IMR-90 (cell line): ENCODE results near the gene ANK2. TPM values are rescaled to one million over a fixed set of nuclear protein-coding genes. Genes with fewer than 3 reads are reported as not detected.

ENCODE experiments used
- ATAC-seq: fragments of 200-7000 bp; cut with Tn5 transposase; 2 replicates; pipeline ENCODE4 v1.9.1; 2020; ENCODE audit warnings: low read depth, mild to moderate bottlenecking, moderate library complexity
- BruUV-seq: library from RNA; stranded (reverse); fragments of 400-500 nt; replicated peaks from 2 replicates; lab custom pipeline; 2021; lab: Mats Ljungman, UMichigan
- CTCF ChIA-PET: fragments of 300-600 bp; formaldehyde crosslinking; extraction: SDS; loops from one replicate; lab custom pipeline; 2021; ENCODE audit warnings: antibody characterized with exemption; lab: Yijun Ruan, JAX
- POLR2A ChIA-PET: fragments of 300-600 bp; sonication (Branson Sonifier 250); formaldehyde crosslinking; loops from one replicate; lab custom pipeline; 2022; ENCODE audit warnings: antibody characterized with exemption; ENCODE audit not compliant: unreplicated experiment; lab: Charles Lee
- DNase-seq: peaks from one replicate; pipeline ENCODE4 v3.0.0; 2013
- H2AFZ ChIP-seq: replicated peaks from 2 replicates; pipeline ENCODE3; 2013; ENCODE audit warnings: low read length, mild to moderate bottlenecking; ENCODE audit not compliant: poor library complexity
- H2AK5ac ChIP-seq: 2 replicates; pipeline ENCODE4 v1.6.1; 2013; ENCODE audit warnings: low read depth, low read length, inconsistent platforms
- H2AK9ac ChIP-seq: replicated peaks from 2 replicates; pipeline ENCODE3; 2013; ENCODE audit warnings: mild to moderate bottlenecking, low read depth, low read length, moderate library complexity; ENCODE audit not compliant: poor library complexity
- H2BK120ac ChIP-seq: 2 replicates; pipeline ENCODE4 v1.6.1; 2013; ENCODE audit warnings: low read depth, low read length, inconsistent platforms
- H2BK15ac ChIP-seq: 3 replicates; pipeline ENCODE4 v1.6.1; 2013; ENCODE audit warnings: low read depth, low read length, inconsistent platforms
- H2BK20ac ChIP-seq: 2 replicates; pipeline ENCODE4 v1.6.1; 2013; ENCODE audit warnings: low read depth, mild to moderate bottlenecking, inconsistent platforms, low read length, moderate library complexity
- H2BK5ac ChIP-seq: 2 replicates; pipeline ENCODE4 v1.6.1; 2013; ENCODE audit warnings: mild to moderate bottlenecking, low read depth, low read length, inconsistent platforms; ENCODE audit not compliant: poor library complexity, severe bottlenecking
- H3K14ac ChIP-seq: replicated peaks from 2 replicates; pipeline ENCODE4 v1.6.1; 2013; ENCODE audit warnings: low read depth, low read length, inconsistent platforms
- H3K18ac ChIP-seq: 2 replicates; pipeline ENCODE4 v1.6.1; 2013; ENCODE audit warnings: low read depth, low read length, control low read depth
- H3K23ac ChIP-seq: 2 replicates; pipeline ENCODE4 v1.6.1; 2013; ENCODE audit warnings: low read depth, low read length, inconsistent platforms
- H3K27ac ChIP-seq: 2 replicates; pipeline ENCODE4 v1.5.1; 2013; ENCODE audit warnings: mild to moderate bottlenecking, control low read depth, low read length; ENCODE audit not compliant: insufficient read depth
- H3K27me3 ChIP-seq: 2 replicates; pipeline ENCODE4 v1.6.1; 2013; ENCODE audit warnings: low read length; ENCODE audit not compliant: control insufficient read depth, insufficient read depth
- H3K36me3 ChIP-seq: 2 replicates; pipeline ENCODE4 v1.6.1; 2013; ENCODE audit warnings: low read length, mixed read lengths; ENCODE audit not compliant: control insufficient read depth, insufficient read depth
- H3K4ac ChIP-seq: 2 replicates; pipeline ENCODE4 v1.6.1; 2013; ENCODE audit warnings: low read depth, low read length, inconsistent platforms
- H3K4me1 ChIP-seq: 2 replicates; pipeline ENCODE4 v1.6.1; 2013; ENCODE audit warnings: low read length, mixed read lengths; ENCODE audit not compliant: control insufficient read depth, insufficient read depth
- H3K4me2 ChIP-seq: 2 replicates; pipeline ENCODE4 v1.6.1; 2013; ENCODE audit warnings: low read depth, mild to moderate bottlenecking, control low read depth, low read length, moderate library complexity
- H3K4me3 ChIP-seq: 2 replicates; pipeline ENCODE4 v1.5.1; 2013; ENCODE audit warnings: low read depth, mild to moderate bottlenecking, control low read depth, low read length, moderate library complexity; ENCODE audit not compliant: insufficient read depth
- H3K56ac ChIP-seq: 2 replicates; pipeline ENCODE4 v1.6.1; 2013; ENCODE audit warnings: low read length, inconsistent platforms; ENCODE audit not compliant: insufficient read depth; ENCODE audit errors: extremely low read depth
- H3K79me1 ChIP-seq, 2 experiments: 2 replicates each; pipeline ENCODE4 v1.6.1; 2013; ENCODE audit warnings: low read length in 2 of 2, inconsistent platforms in 1 of 2, low read depth in 1 of 2
- H3K9ac ChIP-seq: 2 replicates; pipeline ENCODE4 v1.6.1; 2013; ENCODE audit warnings: low read depth, low read length, control low read depth
- H3K9me1 ChIP-seq: 2 replicates; pipeline ENCODE4 v1.6.1; 2013; ENCODE audit warnings: low read length, inconsistent platforms; ENCODE audit not compliant: insufficient read depth
- H3K9me3 ChIP-seq: 2 replicates; pipeline ENCODE4 v1.6.1; 2013; ENCODE audit warnings: low read length; ENCODE audit not compliant: control insufficient read depth, insufficient read depth
- H4K20me1 ChIP-seq: 2 replicates; pipeline ENCODE4 v1.6.1; 2013; ENCODE audit warnings: low read length, inconsistent platforms; ENCODE audit not compliant: insufficient read depth
- H4K5ac ChIP-seq: 2 replicates; pipeline ENCODE4 v1.6.1; 2013; ENCODE audit warnings: mild to moderate bottlenecking, low read depth, low read length, control low read depth
- H4K8ac ChIP-seq, 2 experiments: 2 replicates each; pipeline ENCODE4 v1.6.1; 2013; ENCODE audit warnings: low read depth in 2 of 2, low read length in 2 of 2, control low read depth in 1 of 2, inconsistent platforms in 1 of 2
- H4K91ac ChIP-seq: 2 replicates; pipeline ENCODE4 v1.6.1; 2013; ENCODE audit warnings: low read depth, low read length, inconsistent platforms; ENCODE audit not compliant: insufficient read depth
- MAFK ChIP-seq: IDR thresholded peaks from 2 replicates; pipeline ENCODE4 v1.6.1; 2012; ENCODE audit warnings: low read depth, low read length, improper control_type of control experiment
- MAZ ChIP-seq: IDR thresholded peaks from 2 replicates; pipeline ENCODE4 v1.6.1; 2012; ENCODE audit warnings: low read depth, mild to moderate bottlenecking, low read length, improper control_type of control experiment, moderate library complexity, borderline replicate concordance
- RFX5 ChIP-seq: IDR thresholded peaks from 2 replicates; pipeline ENCODE4 v1.8.0; 2012; ENCODE audit warnings: low read depth, mild to moderate bottlenecking, low read length, moderate library complexity
- WGBS, 2 experiments: methylation state at CpG; one replicate each; pipeline versions ENCODE4 v1.1.5 to v1.1.7; 2013; ENCODE audit warnings: missing lambda C conversion rate in 2 of 2; ENCODE audit not compliant: insufficient read length in 1 of 2; ENCODE audit errors: extremely low coverage in 2 of 2; 5-methylcytosine and 5-hydroxymethylcytosine counted together
- dilution Hi-C: fragments of 300-500 bp; cut with HindIII; formaldehyde crosslinking; loops from one replicate; pipeline ENCODE4 v1.14.3; 2018; ENCODE audit warnings: low sequenced_read_pairs; ENCODE audit not compliant: unreplicated experiment
- in situ Hi-C: fragments of 300-500 bp; cut with MboI; formaldehyde crosslinking; loops from 3 replicates; pipeline ENCODE4 v1.14.3; 2019; ENCODE audit warnings: low sequenced_read_pairs, inconsistent platforms, mixed read lengths
- intact Hi-C: fragments of 100-400 bp; cut with micrococcal nuclease; formaldehyde crosslinking; loops from 2 replicates; pipeline ENCODE4 v1.10.0; 2022
- polyA plus RNA-seq, 3 experiments: library from polyadenylated mRNA; depleted of rRNA; stranded (reverse); fragments of >200 nt; gene quantifications; 2 replicates each; pipeline ENCODE4 v1.2.3, GENCODE V29; 2012; ENCODE audit warnings: low replicate concordance in 1 of 3
- total RNA-seq: library from RNA; depleted of rRNA; stranded (reverse); fragments of >200 nt; gene quantifications from 2 replicates; pipeline ENCODE4 v1.2.3, GENCODE V29; 2012
- TF ChIP-seq, protein P1 (sequence below): fragments of 150-350 bp; IDR thresholded peaks from 2 replicates; pipeline ENCODE4 v1.6.1; 2016; ENCODE audit warnings: low read depth, mild to moderate bottlenecking, low read length, moderate library complexity, borderline replicate concordance
- TF ChIP-seq, protein P2 (sequence below): fragments of 150-350 bp; IDR thresholded peaks from 2 replicates; pipeline ENCODE4 v1.6.1; 2017; ENCODE audit warnings: mild to moderate bottlenecking, antibody characterized with exemption, low read length, low read depth

The ANK2 gene
- total and polyA plus RNA-seq, 2 of the 4 experiments (the other 2 are of a cell fraction), result 0.82 to 6.6 TPM

DNA sequence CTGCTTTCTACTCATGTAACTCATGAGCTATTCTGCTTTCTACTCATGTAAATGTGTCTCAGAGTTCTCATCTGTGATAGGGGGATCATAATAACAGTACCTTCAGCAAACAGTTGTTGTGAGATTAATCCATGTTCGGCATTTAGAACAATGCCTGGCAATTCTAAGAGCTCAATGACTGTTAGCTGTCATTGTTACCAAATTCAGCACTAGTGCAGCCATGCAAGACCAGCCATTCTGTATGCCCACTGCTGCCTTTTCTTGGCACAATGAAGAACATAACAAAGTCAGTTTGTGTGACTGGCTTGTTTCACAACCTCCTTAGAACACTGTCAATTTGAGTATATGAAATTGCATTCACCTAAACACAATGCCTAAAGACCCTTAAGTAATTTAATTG lies 163.2 kb downstream of the ANK2 start:
- ATAC-seq (no peak), DNase-seq (no peak)
- Histone ChIP-seq H4K5ac (no peak overlapping the region), H3K9me1 (no peaks in the 10 kb centered on the region), H3K27ac (no peak overlapping the region), H4K8ac (no peak overlapping the region), H3K4me2 (no peak overlapping the region), H4K20me1 (no peaks in the 10 kb centered on the region), H2BK5ac (no peak overlapping the region), H2BK120ac (no peak overlapping the region), H2BK20ac (no peak overlapping the region), H2BK15ac (no peak overlapping the region), H3K79me1 (no peaks in the 10 kb centered on the region), H3K27me3 (no peaks in the 10 kb centered on the region), H3K4ac (no peak overlapping the region), H2AK5ac (no peak overlapping the region), H4K91ac (no peak overlapping the region), H2AK9ac (no peak overlapping the region), H3K23ac (no peak overlapping the region; the same call in 1 of the 2 replicates), H3K36me3 (no peaks in the 10 kb centered on the region), H3K4me3 (no peak overlapping the region), H3K18ac (no peak overlapping the region), H3K4me1 (no peaks in the 10 kb centered on the region), H3K9ac (no peak overlapping the region), H2AFZ (no peak overlapping the region), H3K14ac (no peak overlapping the region), H3K56ac (no peak overlapping the region), H3K9me3 (no peaks in the 10 kb centered on the region)
- 63% methylated on average over 1 of the region's 1 CpG; no CpG with 5 or more reads in 1 of the 2 experiments for WGBS, 2 experiments
- dilution Hi-C loops, result no loop called here
- no TSS peak for BruUV-seq
- CTCF ChIA-PET, result interaction anchor here (0.8 to 1.5 kb wide), 2 partner anchors 8 to 11 kb away, joined by 3 read pairs; no protein-coding TSS in a partner anchor
- POLR2A ChIA-PET, result no interaction called here
- in situ Hi-C loops, result no loop called here
- intact Hi-C loops, result no loop called here
- TF ChIP-seq RFX5 (no peak), MAZ (no peak), MAFK (no peak)
- TF ChIP-seq, protein P1, sequence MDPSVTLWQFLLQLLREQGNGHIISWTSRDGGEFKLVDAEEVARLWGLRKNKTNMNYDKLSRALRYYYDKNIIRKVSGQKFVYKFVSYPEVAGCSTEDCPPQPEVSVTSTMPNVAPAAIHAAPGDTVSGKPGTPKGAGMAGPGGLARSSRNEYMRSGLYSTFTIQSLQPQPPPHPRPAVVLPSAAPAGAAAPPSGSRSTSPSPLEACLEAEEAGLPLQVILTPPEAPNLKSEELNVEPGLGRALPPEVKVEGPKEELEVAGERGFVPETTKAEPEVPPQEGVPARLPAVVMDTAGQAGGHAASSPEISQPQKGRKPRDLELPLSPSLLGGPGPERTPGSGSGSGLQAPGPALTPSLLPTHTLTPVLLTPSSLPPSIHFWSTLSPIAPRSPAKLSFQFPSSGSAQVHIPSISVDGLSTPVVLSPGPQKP, result no peak
- TF ChIP-seq, protein P2, sequence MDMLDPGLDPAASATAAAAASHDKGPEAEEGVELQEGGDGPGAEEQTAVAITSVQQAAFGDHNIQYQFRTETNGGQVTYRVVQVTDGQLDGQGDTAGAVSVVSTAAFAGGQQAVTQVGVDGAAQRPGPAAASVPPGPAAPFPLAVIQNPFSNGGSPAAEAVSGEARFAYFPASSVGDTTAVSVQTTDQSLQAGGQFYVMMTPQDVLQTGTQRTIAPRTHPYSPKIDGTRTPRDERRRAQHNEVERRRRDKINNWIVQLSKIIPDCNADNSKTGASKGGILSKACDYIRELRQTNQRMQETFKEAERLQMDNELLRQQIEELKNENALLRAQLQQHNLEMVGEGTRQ, result no peak
